ENCODE measurements around the gene DHRS3.

DHRS3 gene

GRCh38 chr1:12610305-12610935, 7.6 kb downstream of the DHRS3 start:
- H3K4me3 ChIP-seq (replicated peaks in 1 of 2; ENCODE audit: low read depth in 2 of 2, low read length in 2 of 2): no peak overlapping the region
- DNase-seq (ENCODE audit: low read depth in 2 of 2): peak in 1 of 2 donors; percentile 82
- TF ChIP-seq CTCF (IDR thresholded peaks at IDR 0.05; ENCODE audit: low read depth, low read length): no peak

GRCh38 chr1:12609469-12610003, 8.5 kb downstream of the DHRS3 start:
- no peak for TF ChIP-seq CTCF (IDR thresholded peaks at IDR 0.05; ENCODE audit: low read depth, low read length)
- DNase-seq (ENCODE audit: low read depth in 2 of 2): no peak
- H3K4me3 ChIP-seq (replicated peaks in 1 of 2; ENCODE audit: low read depth in 2 of 2, low read length in 2 of 2): no peak overlapping the region

GRCh38 chr1:12608311-12608957, 9.6 kb downstream of the DHRS3 start:
- H3K4me3 ChIP-seq (replicated peaks in 1 of 2; ENCODE audit: low read depth in 2 of 2, low read length in 2 of 2): no peak overlapping the region
- no peak for TF ChIP-seq CTCF (IDR thresholded peaks at IDR 0.05; ENCODE audit: low read depth, low read length)
- DNase-seq (ENCODE audit: low read depth in 2 of 2): no peak

GRCh38 chr1:12607263-12607662, 10.7 kb downstream of the DHRS3 start:
- TF ChIP-seq CTCF (IDR thresholded peaks at IDR 0.05; ENCODE audit: low read depth, low read length): no peak
- DNase-seq (ENCODE audit: low read depth in 2 of 2): no peak
- H3K4me3 ChIP-seq (replicated peaks in 1 of 2; ENCODE audit: low read depth in 2 of 2, low read length in 2 of 2): no peak overlapping the region

- H3K4me3 ChIP-seq (replicated peaks in 1 of 2; ENCODE audit: low read depth in 2 of 2, low read length in 2 of 2): no peak overlapping the region
- DNase-seq (ENCODE audit: low read depth in 2 of 2): no peak
- no peak for TF ChIP-seq CTCF (IDR thresholded peaks at IDR 0.05; ENCODE audit: low read depth, low read length)
Measured at GRCh38 chr1:12604986-12605385, 13.0 kb downstream of the DHRS3 start.

- TF ChIP-seq CTCF (IDR thresholded peaks at IDR 0.05; ENCODE audit: low read depth, low read length): no peak
- H3K4me3 ChIP-seq (replicated peaks in 1 of 2; ENCODE audit: low read depth in 2 of 2, low read length in 2 of 2): no peak overlapping the region
- peak; percentile 99 for DNase-seq (ENCODE audit: low read depth in 2 of 2)
Measured at GRCh38 chr1:12604114-12604874, 13.7 kb downstream of the DHRS3 start.

All from cardiac fibroblast (primary cell).